H1 (cell line): ENCODE measurements around the gene IBSP. TPM values are rescaled to one million over a fixed set of nuclear protein-coding genes. Genes with fewer than 3 reads are reported as not detected.

Experiments
- BCL11A ChIP-seq, 2 experiments: IDR thresholded peaks; one replicate each; pipeline ENCODE4 v1.6.1; 2011; ENCODE audit warnings: low read depth in 2 of 2, low read length in 2 of 2, mild to moderate bottlenecking in 2 of 2
- CHD1 ChIP-seq: IDR thresholded peaks from 2 replicates; pipeline ENCODE4 v1.6.1; 2012; ENCODE audit warnings: low read depth, low read length, improper control_type of control experiment
- CHD2 ChIP-seq: IDR thresholded peaks from 2 replicates; pipeline ENCODE4 v1.6.1; 2012; ENCODE audit warnings: low read length, improper control_type of control experiment
- CHD7 ChIP-seq: fragments of 300-600 bp; sonication (generic); IDR thresholded peaks from 2 replicates; pipeline ENCODE4 v1.7.1; 2012; ENCODE audit warnings: low read length, moderate library complexity, mild to moderate bottlenecking, inconsistent platforms; ENCODE audit not compliant: insufficient replicate concordance
- GABPA ChIP-seq: IDR thresholded peaks from 2 replicates; pipeline ENCODE4 v1.6.1; 2011; ENCODE audit warnings: mild to moderate bottlenecking, low read length, moderate library complexity, borderline replicate concordance; ENCODE audit not compliant: insufficient read depth
- HDAC6 ChIP-seq: IDR thresholded peaks from one replicate; pipeline ENCODE4 v1.7.1; 2012; ENCODE audit warnings: low read depth, mild to moderate bottlenecking, inconsistent platforms, low read length, moderate library complexity
- JUN ChIP-seq: IDR thresholded peaks from 2 replicates; pipeline ENCODE4 v1.6.1; 2011; ENCODE audit warnings: low read depth, mild to moderate bottlenecking, improper control_type of control experiment, low read length
- RAD21 ChIP-seq, 2 experiments: IDR thresholded peaks in 1 of 2; conservative IDR thresholded peaks in 1 of 2; 2 replicates each; pipeline ENCODE4 v1.6.1; 2011; ENCODE audit warnings: low read depth in 2 of 2, low read length in 2 of 2, improper control_type of control experiment in 1 of 2, inconsistent platforms in 1 of 2, mild to moderate bottlenecking in 1 of 2, moderate library complexity in 1 of 2
- SIX5 ChIP-seq: IDR thresholded peaks from 2 replicates; pipeline ENCODE4 v1.6.1; 2011; ENCODE audit warnings: mild to moderate bottlenecking, low read depth, low read length
- TAF1 ChIP-seq: IDR thresholded peaks from 2 replicates; pipeline ENCODE4 v1.6.1; 2011; ENCODE audit warnings: mild to moderate bottlenecking, low read depth, low read length
- USF2 ChIP-seq: IDR thresholded peaks from 2 replicates; pipeline ENCODE4 v1.6.1; 2011; ENCODE audit warnings: low read length, improper control_type of control experiment
- polyA plus RNA-seq, 7 experiments: library from polyadenylated mRNA; depleted of rRNA in 3 of 7; stranded (reverse) in 5 of 7; unstranded in 2 of 7; fragments of >200 nt in 5 of 7; fragments of 200-250 nt in 2 of 7; gene quantifications; 1 replicate in 5 of 7; 2 replicates in 1 of 7; 4 replicates in 1 of 7; pipeline versions ENCODE4 v1.2.1 to v1.2.3, GENCODE V29; 2011 to 2013; ENCODE audit warnings: missing spikeins in 2 of 7, mixed read lengths in 2 of 7
- total RNA-seq: library from RNA; stranded (reverse); fragmentation: NEBNext Ultra II Directional; extraction: Animal tissue kit (Norgen Biotek cat#: 25700); gene quantifications from 2 replicates; pipeline ENCODE4 v1.2.1, GENCODE V29; 2021

The IBSP gene
- total and polyA plus RNA-seq, 2 of the 8 experiments (the other 6 are each of a cell fraction or from before 2014, with no cell fraction given): not detected

GRCh38 chr4:87839592-87839946 is 40.2 kb downstream of the IBSP start (continued):
- TF ChIP-seq CHD7: no peak
- TF ChIP-seq JUN: no peak
- TF ChIP-seq TAF1: no peak
- TF ChIP-seq SIX5: no peak
- TF ChIP-seq BCL11A (IDR thresholded peaks at IDR 0.05; ENCODE audit: low read depth in 2 of 2, low read length in 2 of 2): no peak
- no peak for TF ChIP-seq HDAC6
- no peak for TF ChIP-seq GABPA
- TF ChIP-seq CHD2: no peak
- TF ChIP-seq CHD1: no peak
- TF ChIP-seq RAD21 (IDR thresholded peaks at IDR 0.05 in 1 of 2, conservative IDR thresholded peaks at IDR 0.05 in 1 of 2; ENCODE audit: low read depth in 2 of 2, low read length in 2 of 2): no peak
- no peak for TF ChIP-seq USF2
